GM23338 (cell line): ENCODE measurements around the gene TMEM114. TPM values are rescaled to one million over a fixed set of nuclear protein-coding genes. Genes with fewer than 3 reads are reported as not detected.

Experiments used
- ATAC-seq: fragments of 200-7000 bp; cut with Tn5 transposase; 3 replicates; pipeline ENCODE4 v1.9.1; 2020
- DNase-seq: peaks from one replicate; pipeline ENCODE4 v3.0.0-alpha.2; 2015; ENCODE audit warnings: low spot score
- H2AFZ ChIP-seq: fragments of 200-600 bp; sonication (generic); 2 replicates; pipeline ENCODE4 v1.8.0; 2016; ENCODE audit warnings: antibody characterized with exemption, mild to moderate bottlenecking, moderate library complexity
- H3F3A ChIP-seq: fragments of 200-600 bp; sonication (generic); replicated peaks from 2 replicates; pipeline ENCODE4 v1.8.0; 2017; ENCODE audit warnings: antibody characterized with exemption, mixed run types, low read depth
- H3K27ac ChIP-seq: fragments of 200-600 bp; sonication (generic); 2 replicates; pipeline ENCODE4 v1.6.1; 2016; ENCODE audit warnings: low read depth
- H3K27me3 ChIP-seq: fragments of 200-600 bp; sonication (generic); 2 replicates; pipeline ENCODE4 v1.8.0; 2016; ENCODE audit warnings: mild to moderate bottlenecking, mixed run types, moderate library complexity; ENCODE audit not compliant: insufficient read depth
- H3K36me3 ChIP-seq: fragments of 200-600 bp; sonication (generic); 2 replicates; pipeline ENCODE4 v1.8.0; 2016; ENCODE audit warnings: mild to moderate bottlenecking; ENCODE audit not compliant: insufficient read depth
- H3K4me1 ChIP-seq: fragments of 200-600 bp; sonication (generic); 2 replicates; pipeline ENCODE4 v1.8.0; 2016; ENCODE audit warnings: mild to moderate bottlenecking, moderate library complexity; ENCODE audit not compliant: insufficient read depth
- H3K4me2 ChIP-seq: fragments of 200-600 bp; sonication (generic); 2 replicates; pipeline ENCODE4 v1.7.1; 2017; ENCODE audit warnings: mixed run types
- H3K4me3 ChIP-seq: fragments of 200-600 bp; sonication (generic); 2 replicates; pipeline ENCODE4 v1.6.1; 2016; ENCODE audit warnings: mixed run types
- H3K79me2 ChIP-seq: fragments of 200-600 bp; sonication (generic); replicated peaks from 2 replicates; pipeline ENCODE4 v1.8.0; 2017; ENCODE audit warnings: mild to moderate bottlenecking; ENCODE audit not compliant: insufficient read depth
- H3K9me2 ChIP-seq: fragments of 200-600 bp; sonication (generic); 2 replicates; pipeline ENCODE4 v1.8.0; 2017; ENCODE audit not compliant: insufficient read depth
- H4K20me1 ChIP-seq: fragments of 200-600 bp; sonication (generic); replicated peaks from 2 replicates; pipeline ENCODE4 v1.8.0; 2017; ENCODE audit warnings: mild to moderate bottlenecking; ENCODE audit not compliant: insufficient read depth
- H3K27ac Mint-ChIP-seq: 2 replicates; pipeline ENCODE4 v1.8.0; 2020; ENCODE audit warnings: inconsistent platforms, mild to moderate bottlenecking, moderate library complexity, mixed read lengths
- H3K27me3 Mint-ChIP-seq: 3 replicates; pipeline ENCODE4 v1.8.0; 2022; ENCODE audit warnings: low read depth, mild to moderate bottlenecking, moderate library complexity, mixed read lengths, inconsistent platforms; ENCODE audit not compliant: insufficient read depth, poor library complexity
- H3K36me3 Mint-ChIP-seq: 3 replicates; pipeline ENCODE4 v1.8.0; 2021; ENCODE audit warnings: low read depth, mild to moderate bottlenecking, inconsistent platforms, moderate library complexity, mixed read lengths
- H3K4me1 Mint-ChIP-seq: 3 replicates; pipeline ENCODE4 v1.8.0; 2020; ENCODE audit warnings: mild to moderate bottlenecking, inconsistent platforms, mixed read lengths
- H3K4me3 Mint-ChIP-seq: 3 replicates; pipeline ENCODE4 v1.8.0; 2021; ENCODE audit warnings: moderate library complexity, mild to moderate bottlenecking, inconsistent platforms, mixed read lengths
- H3K9me3 Mint-ChIP-seq: 3 replicates; pipeline ENCODE4 v1.8.0; 2020; ENCODE audit warnings: moderate library complexity, mild to moderate bottlenecking, inconsistent platforms, mixed read lengths
- CREB1 ChIP-seq: fragments of 250-450 bp; sonication (Bioruptor Pico); IDR thresholded peaks from 2 replicates; pipeline ENCODE4 v1.5.0; 2020; ENCODE audit warnings: low read depth, mild to moderate bottlenecking, moderate library complexity
- CTCF ChIP-seq, 2 experiments: fragments of 200-600 bp in 1 of 2; sonication (generic) in 1 of 2; conservative IDR thresholded peaks; 2 replicates each; pipeline versions ENCODE4 v1.5.1 to v1.6.1; 2016 to 2017; ENCODE audit warnings: antibody characterized with exemption in 2 of 2, low read depth in 2 of 2, mild to moderate bottlenecking in 2 of 2, moderate library complexity in 1 of 2
- EZH2 ChIP-seq: fragments of 200-600 bp; sonication (generic); IDR thresholded peaks from one replicate; pipeline ENCODE4 v1.8.0; 2017; ENCODE audit warnings: antibody characterized with exemption, mild to moderate bottlenecking, low read depth; ENCODE audit not compliant: unreplicated experiment
- EZH2phosphoT487 ChIP-seq: fragments of 200-600 bp; sonication (generic); IDR thresholded peaks from one replicate; pipeline ENCODE4 v1.8.1; 2018; ENCODE audit warnings: antibody characterized with exemption; ENCODE audit not compliant: unreplicated experiment
- JUNB ChIP-seq: IDR thresholded peaks from one replicate; pipeline ENCODE4 v1.6.1; 2016; ENCODE audit warnings: antibody characterized with exemption; ENCODE audit not compliant: unreplicated experiment
- POLR2AphosphoS5 ChIP-seq: IDR thresholded peaks from 2 replicates; pipeline ENCODE4 v1.6.1; 2016; ENCODE audit warnings: antibody characterized with exemption, low read depth
- REST ChIP-seq: IDR thresholded peaks from one replicate; pipeline ENCODE4 v1.6.1; 2018; ENCODE audit warnings: antibody characterized with exemption; ENCODE audit not compliant: unreplicated experiment
- ZNF331 ChIP-seq: fragments of 250-450 bp; sonication (Bioruptor Pico); IDR thresholded peaks from 2 replicates; pipeline ENCODE4 v1.5.0; 2020; ENCODE audit warnings: low read depth, mild to moderate bottlenecking, moderate library complexity
- ZNF462 ChIP-seq: fragments of 250-450 bp; sonication (Bioruptor Pico); IDR thresholded peaks from 2 replicates; pipeline ENCODE4 v1.5.0; 2020; ENCODE audit warnings: mild to moderate bottlenecking, moderate library complexity
- polyA plus RNA-seq: library from polyadenylated mRNA; unstranded; fragments of >200 nt; fragmentation: Nextera tagmentation; extraction: Ambion mirVana; gene quantifications from 2 replicates; pipeline ENCODE4 v1.2.1, GENCODE V29; 2016
- total RNA-seq: library from RNA; depleted of rRNA; stranded (reverse); fragments of >200 nt; shearing (Covaris generic); gene quantifications from 2 replicates; pipeline ENCODE4 v1.2.3, GENCODE V29; 2014

TMEM114 gene
- total and polyA plus RNA-seq, 2 experiments from 2014 or later, result 0.47 to 0.52 TPM

GRCh38 chr16:8572063-8572918 lies 18.0 kb downstream of the TMEM114 start:
- Histone ChIP-seq H4K20me1 (no peaks in the 10 kb centered on the region), H3K9me2 (peaks cover 4% of the 10 kb centered on the region), H3K27ac (no peak overlapping the region), H2AFZ (no peak overlapping the region), H3K4me3 (no peak overlapping the region), H3K27me3 (peaks cover 3% of the 10 kb centered on the region; the same call in 1 of the 2 replicates), H3K4me2 (peak overlapping the region; percentile 40; the same call in 1 of the 2 replicates), H3F3A (no peaks in the 10 kb centered on the region; the same call in 1 of the 2 replicates), H3K4me1 (peaks cover 28% of the 10 kb centered on the region), H3K79me2 (no peaks in the 10 kb centered on the region), H3K36me3 (no peaks in the 10 kb centered on the region)
- ATAC-seq, result no peak
- peaks cover 44% of the 10 kb centered on the region for H3K4me1 Mint-ChIP-seq
- peaks cover 4% of the 10 kb centered on the region; the same call in 2 of the 3 replicates for H3K36me3 Mint-ChIP-seq
- no peak for DNase-seq
- peaks cover 23% of the 10 kb centered on the region for H3K27me3 Mint-ChIP-seq
- no peak overlapping the region for H3K4me3 Mint-ChIP-seq
- H3K9me3 Mint-ChIP-seq, result peaks cover 5% of the 10 kb centered on the region; the same call in 2 of the 3 replicates
- H3K27ac Mint-ChIP-seq, result peak overlapping the region; percentile 97; the same call in 1 of the 2 replicates
- TF ChIP-seq EZH2phosphoT487, result no peak
- TF ChIP-seq CTCF (conservative IDR thresholded peaks at IDR 0.05; ENCODE audit: low read depth in 2 of 2), result no peak
- no peak for TF ChIP-seq ZNF462
- TF ChIP-seq ZNF331 (CRISPR knock-in tag), result no peak
- TF ChIP-seq EZH2, result no peak
- no peak for TF ChIP-seq JUNB
- no peak for TF ChIP-seq REST
- TF ChIP-seq CREB1, result no peak
- no peak for TF ChIP-seq POLR2AphosphoS5
